SK-N-SH (cell line): ENCODE data around the gene SH3BGRL2.
"Not testable (repeated sequence)": the region's sequence is repeated elsewhere in the genome, so short reads cannot be mapped to it uniquely, and the experiment has no call there.

Source experiments
- CHD2 ChIP-seq: fragments of 150-350 bp; IDR thresholded peaks from 2 replicates; pipeline ENCODE4 v1.6.1; 2018; ENCODE audit warnings: low read length; ENCODE audit not compliant: partially characterized antibody
- CTCF ChIP-seq: fragments of 200-600 bp; sonication (generic); IDR thresholded peaks from 2 replicates; pipeline ENCODE4 v1.6.1; 2017; ENCODE audit warnings: antibody characterized with exemption, mild to moderate bottlenecking, moderate library complexity
- EZH2phosphoT487 ChIP-seq: fragments of 200-600 bp; sonication (generic); IDR thresholded peaks from 2 replicates; pipeline ENCODE4 v1.6.1; 2017; ENCODE audit warnings: low read depth, mixed run types, mild to moderate bottlenecking, antibody characterized with exemption, moderate library complexity, borderline replicate concordance
- FOXM1 ChIP-seq: IDR thresholded peaks from 2 replicates; pipeline ENCODE4 v1.4.0; 2012; ENCODE audit warnings: low read depth, mild to moderate bottlenecking
- NFIC ChIP-seq: IDR thresholded peaks from 2 replicates; pipeline ENCODE4 v1.4.0; 2012; ENCODE audit warnings: borderline replicate concordance
- POLR2AphosphoS5 ChIP-seq: IDR thresholded peaks from 2 replicates; pipeline ENCODE4 v1.6.1; 2012; ENCODE audit warnings: low read depth, low read length
- RCOR1 ChIP-seq: fragments of 150-350 bp; IDR thresholded peaks from 2 replicates; pipeline ENCODE4 v1.6.1; 2017; ENCODE audit warnings: antibody characterized with exemption, low read length
- REST ChIP-seq: IDR thresholded peaks from 2 replicates; pipeline ENCODE4 v1.6.1; 2012; ENCODE audit warnings: mild to moderate bottlenecking, low read depth, low read length, moderate library complexity
- TAF1 ChIP-seq: IDR thresholded peaks from 2 replicates; pipeline ENCODE4 v1.6.1; 2012; ENCODE audit warnings: low read depth, mild to moderate bottlenecking, low read length, moderate library complexity, borderline replicate concordance
- TCF12 ChIP-seq: IDR thresholded peaks from 2 replicates; pipeline ENCODE4 v1.4.0; 2012
- USF1 ChIP-seq: IDR thresholded peaks from 2 replicates; pipeline ENCODE4 v1.4.0; 2012; ENCODE audit warnings: low read depth, borderline replicate concordance
- USF2 ChIP-seq: fragments of 150-350 bp; IDR thresholded peaks from 2 replicates; pipeline ENCODE4 v1.6.1; 2017; ENCODE audit warnings: antibody characterized with exemption, low read length, low read depth, borderline replicate concordance

GRCh38 chr6:79663655-79664054, 32.5 kb downstream of the SH3BGRL2 start:
- not testable (repeated sequence) for TF ChIP-seq EZH2phosphoT487, CTCF, POLR2AphosphoS5, RCOR1, TAF1, REST, USF2, NFIC, CHD2, FOXM1, USF1, TCF12
